ENCODE measurements around the gene C11orf16.
"Not testable (repeated sequence)": the region's sequence is repeated elsewhere in the genome, so short reads cannot be mapped to it uniquely, and the experiment has no call there.

The C11orf16 gene, protein sequence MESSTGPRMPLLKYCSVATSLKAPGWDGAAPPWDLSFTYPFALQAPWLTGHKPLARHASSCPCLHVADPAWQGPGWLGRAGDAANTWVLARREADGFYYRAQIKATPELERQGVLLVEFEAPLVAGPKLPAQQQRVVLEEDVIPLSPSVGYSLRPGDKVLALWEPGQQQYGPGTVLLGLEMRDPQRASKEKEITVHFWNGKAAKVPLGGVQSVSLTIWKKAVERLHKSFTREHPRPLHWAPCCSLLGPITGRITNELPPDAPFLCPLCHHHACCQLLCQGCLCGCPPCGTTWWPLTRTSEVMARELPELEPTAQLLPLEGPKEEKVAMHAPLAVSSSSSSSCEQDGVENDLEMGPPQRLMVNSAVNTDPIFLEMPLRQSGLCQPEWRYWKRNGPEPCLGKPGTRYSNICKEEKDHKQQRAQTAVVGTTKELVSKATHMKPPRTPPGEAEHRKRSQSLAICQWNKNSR

DNA sequence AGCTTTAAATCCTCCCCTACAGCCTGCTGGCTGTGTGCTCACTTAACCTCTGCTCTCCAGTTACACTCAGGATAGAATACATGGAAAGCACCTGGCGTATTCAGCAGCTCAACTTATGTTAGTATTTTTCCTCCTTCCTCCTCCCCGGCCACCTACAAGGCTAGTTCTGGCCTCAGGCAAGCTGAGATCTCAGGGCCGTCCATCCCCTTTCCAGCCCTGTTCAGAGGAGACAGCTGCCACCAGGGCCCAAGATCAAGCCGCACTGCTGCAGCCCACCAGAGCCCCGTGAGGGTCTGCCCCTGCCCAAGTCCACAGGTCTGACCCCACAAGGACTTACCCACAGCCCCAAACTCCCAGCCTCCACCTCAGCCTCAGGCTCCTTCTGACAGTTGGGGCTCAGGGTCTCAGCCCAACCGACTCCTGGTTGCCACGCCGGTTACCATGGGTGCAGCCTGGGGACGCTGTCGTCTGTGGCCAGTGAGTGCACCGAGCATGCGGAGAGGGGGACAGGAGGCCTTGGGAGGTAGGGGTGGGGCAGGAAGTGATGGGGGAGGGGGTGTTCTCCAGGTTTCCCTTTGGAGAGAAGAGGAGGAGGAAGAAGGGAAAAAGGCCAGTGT, at the start of gene C11orf16:
TSS of gene C11orf16 (minus strand) at position 384 of the 617 bp plus-strand sequence. CDS start 639 bp downstream, outside the sequence.
- no peak within 1 kb of the TSS for H3K4me3 ChIP-seq (ENCODE audit: low read depth, low read length)
- TF ChIP-seq CTCF (conservative IDR thresholded peaks at IDR 0.05; ENCODE audit: low read depth, low read length): no peak
- no peak for DNase-seq (ENCODE audit: low read depth)

DNA sequence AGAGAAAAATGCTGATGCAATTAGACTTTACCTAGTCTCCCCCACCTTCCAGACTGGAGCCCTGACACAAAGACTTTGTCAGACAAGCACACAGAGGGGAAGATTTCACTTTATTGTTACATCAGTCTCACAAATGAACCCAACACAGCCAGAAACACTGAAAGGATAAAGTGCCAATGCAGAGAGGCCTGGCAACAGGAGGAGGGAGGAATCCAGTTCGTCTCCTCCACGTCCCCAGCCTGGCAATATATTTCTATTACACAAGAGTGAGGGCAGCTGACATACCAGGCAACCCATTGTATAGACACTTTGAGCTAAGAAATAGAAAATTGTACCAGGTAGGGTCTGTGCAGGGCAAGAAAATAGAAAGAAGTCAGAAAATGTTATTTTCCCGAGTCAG, 47.7 kb upstream of the C11orf16 start:
- DNase-seq (ENCODE audit: low read depth): no peak
- H3K4me3 ChIP-seq (ENCODE audit: low read depth, low read length): no peak overlapping the region
- no peak for TF ChIP-seq CTCF (conservative IDR thresholded peaks at IDR 0.05; ENCODE audit: low read depth, low read length)

- not testable (repeated sequence) for DNase-seq (ENCODE audit: low read depth); H3K4me3 ChIP-seq (ENCODE audit: low read depth, low read length)
Measured at GRCh38 chr11:8979365-8979764, 46.6 kb upstream of the C11orf16 start.

DNA sequence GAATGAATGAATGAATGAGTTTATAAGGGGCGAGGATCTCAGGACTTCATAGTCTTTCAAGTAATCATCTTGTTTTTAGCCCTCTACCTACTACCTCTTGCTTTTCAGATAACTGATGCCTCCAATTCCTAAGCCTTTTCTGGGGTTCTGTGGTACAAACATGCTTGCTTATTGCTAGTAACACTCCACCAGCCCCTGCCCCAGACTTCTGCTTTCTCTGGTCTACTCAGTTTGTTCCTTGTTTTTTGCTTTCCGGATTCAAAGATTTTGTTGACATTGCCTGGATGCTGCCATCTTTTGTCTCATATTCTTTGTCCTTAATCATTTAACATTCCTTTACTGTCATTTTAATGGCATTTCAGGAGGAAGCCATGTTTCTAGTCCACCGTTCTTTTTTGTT, 40.4 kb upstream of the C11orf16 start:
- no peak overlapping the region for H3K4me3 ChIP-seq (ENCODE audit: low read depth, low read length)
- no peak for TF ChIP-seq CTCF (conservative IDR thresholded peaks at IDR 0.05; ENCODE audit: low read depth, low read length)
- DNase-seq (ENCODE audit: low read depth): no peak

DNA sequence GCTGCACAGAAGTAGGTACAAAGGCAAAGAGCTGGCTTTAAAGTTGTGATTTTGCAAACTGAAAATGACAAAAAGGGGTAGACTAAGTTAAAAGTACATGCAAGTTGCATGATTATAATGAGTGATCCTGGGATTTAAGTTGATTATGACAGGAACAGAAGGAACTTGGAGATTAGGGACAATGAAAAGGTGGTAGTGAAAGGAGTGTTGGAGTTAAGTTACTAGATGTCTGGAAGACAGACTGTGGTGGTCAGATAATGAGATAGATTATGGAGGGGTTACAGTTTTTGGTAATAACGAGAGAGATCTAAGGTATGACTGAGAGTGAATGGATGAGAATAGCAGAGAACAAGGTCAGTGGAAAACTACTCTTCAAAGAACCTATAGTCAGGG, 39.2 kb upstream of the C11orf16 start:
- TF ChIP-seq CTCF (conservative IDR thresholded peaks at IDR 0.05; ENCODE audit: low read depth, low read length): no peak
- no peak for DNase-seq (ENCODE audit: low read depth)
- no peak overlapping the region for H3K4me3 ChIP-seq (ENCODE audit: low read depth, low read length)

DNA sequence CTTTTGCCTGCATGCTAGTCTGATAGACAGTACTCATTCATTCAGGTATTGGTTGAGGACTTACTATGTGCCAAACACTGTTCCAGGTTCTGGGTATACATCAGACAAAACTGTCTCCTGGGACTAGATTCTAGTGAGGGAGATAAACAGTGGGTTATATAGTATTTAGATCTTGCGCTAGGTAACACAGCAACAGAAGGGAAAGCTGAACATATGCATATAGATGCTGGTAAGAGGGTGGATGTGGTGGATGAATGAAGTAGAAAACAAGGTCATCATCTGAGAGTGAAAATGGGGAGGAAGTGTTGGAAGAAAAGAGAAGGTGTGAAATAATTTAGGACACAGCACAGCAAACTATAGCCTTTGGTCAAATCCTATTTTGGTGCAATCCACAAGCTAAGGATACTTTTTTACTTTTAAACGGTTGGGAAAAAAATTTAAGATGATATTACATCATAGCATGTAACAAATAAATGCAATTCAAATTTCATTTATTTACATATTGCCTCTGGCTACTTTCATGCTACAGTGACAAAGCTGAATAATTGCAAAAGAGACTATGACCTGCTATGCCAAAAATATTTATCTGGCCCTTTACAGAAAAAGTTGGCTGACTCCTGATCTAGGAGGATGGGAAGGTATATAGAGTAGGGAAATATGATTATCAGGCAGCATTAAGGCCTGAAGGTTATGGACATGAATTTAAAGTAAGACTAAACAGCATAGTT, 38.6 kb upstream of the C11orf16 start:
- no peak for TF ChIP-seq CTCF (conservative IDR thresholded peaks at IDR 0.05; ENCODE audit: low read depth, low read length)
- no peak overlapping the region for H3K4me3 ChIP-seq (ENCODE audit: low read depth, low read length)
- DNase-seq (ENCODE audit: low read depth): no peak

- no peak for DNase-seq (ENCODE audit: low read depth)
- no peak for TF ChIP-seq CTCF (conservative IDR thresholded peaks at IDR 0.05; ENCODE audit: low read depth, low read length)
Measured at GRCh38 chr11:8967184-8967583, 34.4 kb upstream of the C11orf16 start.

More at GRCh38 chr11:8967184-8967583, 34.4 kb upstream of the C11orf16 start:
- no peak overlapping the region for H3K4me3 ChIP-seq (ENCODE audit: low read depth, low read length)
